Measurements from ENCODE around the gene C12orf43.

Gene C12orf43

GRCh38 chr12:120979862-120980696 is 36.2 kb downstream of the C12orf43 start:
- TF ChIP-seq TOX (CRISPR knock-in tag; IDR thresholded peaks at IDR 0.05; ENCODE audit: borderline replicate concordance) = no peak
- no peak for TF ChIP-seq GLIS3 (CRISPR knock-in tag; IDR thresholded peaks at IDR 0.05)
- TF ChIP-seq ZFP3 (CRISPR knock-in tag; IDR thresholded peaks at IDR 0.05) = no peak
- TF ChIP-seq, protein P1, sequence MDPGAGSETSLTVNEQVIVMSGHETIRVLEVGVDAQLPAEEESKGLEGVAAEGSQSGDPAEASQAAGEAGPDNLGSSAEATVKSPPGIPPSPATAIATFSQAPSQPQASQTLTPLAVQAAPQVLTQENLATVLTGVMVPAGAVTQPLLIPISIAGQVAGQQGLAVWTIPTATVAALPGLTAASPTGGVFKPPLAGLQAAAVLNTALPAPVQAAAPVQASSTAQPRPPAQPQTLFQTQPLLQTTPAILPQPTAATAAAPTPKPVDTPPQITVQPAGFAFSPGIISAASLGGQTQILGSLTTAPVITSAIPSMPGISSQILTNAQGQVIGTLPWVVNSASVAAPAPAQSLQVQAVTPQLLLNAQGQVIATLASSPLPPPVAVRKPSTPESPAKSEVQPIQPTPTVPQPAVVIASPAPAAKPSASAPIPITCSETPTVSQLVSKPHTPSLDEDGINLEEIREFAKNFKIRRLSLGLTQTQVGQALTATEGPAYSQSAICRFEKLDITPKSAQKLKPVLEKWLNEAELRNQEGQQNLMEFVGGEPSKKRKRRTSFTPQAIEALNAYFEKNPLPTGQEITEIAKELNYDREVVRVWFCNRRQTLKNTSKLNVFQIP (CRISPR knock-in tag; IDR thresholded peaks at IDR 0.05; ENCODE audit: borderline replicate concordance, low read depth) = no peak
- no peak for TF ChIP-seq ZC3H10 (CRISPR knock-in tag; IDR thresholded peaks at IDR 0.05)
- TF ChIP-seq ZNF70 (CRISPR knock-in tag; IDR thresholded peaks at IDR 0.05) = no peak
- TF ChIP-seq, protein P2, sequence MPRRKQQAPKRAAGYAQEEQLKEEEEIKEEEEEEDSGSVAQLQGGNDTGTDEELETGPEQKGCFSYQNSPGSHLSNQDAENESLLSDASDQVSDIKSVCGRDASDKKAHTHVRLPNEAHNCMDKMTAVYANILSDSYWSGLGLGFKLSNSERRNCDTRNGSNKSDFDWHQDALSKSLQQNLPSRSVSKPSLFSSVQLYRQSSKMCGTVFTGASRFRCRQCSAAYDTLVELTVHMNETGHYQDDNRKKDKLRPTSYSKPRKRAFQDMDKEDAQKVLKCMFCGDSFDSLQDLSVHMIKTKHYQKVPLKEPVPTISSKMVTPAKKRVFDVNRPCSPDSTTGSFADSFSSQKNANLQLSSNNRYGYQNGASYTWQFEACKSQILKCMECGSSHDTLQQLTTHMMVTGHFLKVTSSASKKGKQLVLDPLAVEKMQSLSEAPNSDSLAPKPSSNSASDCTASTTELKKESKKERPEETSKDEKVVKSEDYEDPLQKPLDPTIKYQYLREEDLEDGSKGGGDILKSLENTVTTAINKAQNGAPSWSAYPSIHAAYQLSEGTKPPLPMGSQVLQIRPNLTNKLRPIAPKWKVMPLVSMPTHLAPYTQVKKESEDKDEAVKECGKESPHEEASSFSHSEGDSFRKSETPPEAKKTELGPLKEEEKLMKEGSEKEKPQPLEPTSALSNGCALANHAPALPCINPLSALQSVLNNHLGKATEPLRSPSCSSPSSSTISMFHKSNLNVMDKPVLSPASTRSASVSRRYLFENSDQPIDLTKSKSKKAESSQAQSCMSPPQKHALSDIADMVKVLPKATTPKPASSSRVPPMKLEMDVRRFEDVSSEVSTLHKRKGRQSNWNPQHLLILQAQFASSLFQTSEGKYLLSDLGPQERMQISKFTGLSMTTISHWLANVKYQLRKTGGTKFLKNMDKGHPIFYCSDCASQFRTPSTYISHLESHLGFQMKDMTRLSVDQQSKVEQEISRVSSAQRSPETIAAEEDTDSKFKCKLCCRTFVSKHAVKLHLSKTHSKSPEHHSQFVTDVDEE (CRISPR knock-in tag; IDR thresholded peaks at IDR 0.05) = no peak
- no peak for TF ChIP-seq BACH2 (CRISPR knock-in tag; IDR thresholded peaks at IDR 0.05; ENCODE audit: borderline replicate concordance)
- TF ChIP-seq ESRRG (CRISPR knock-in tag; IDR thresholded peaks at IDR 0.05) = no peak
- TF ChIP-seq SNAI2 (CRISPR knock-in tag; IDR thresholded peaks at IDR 0.05) = no peak
- TF ChIP-seq, protein P3, sequence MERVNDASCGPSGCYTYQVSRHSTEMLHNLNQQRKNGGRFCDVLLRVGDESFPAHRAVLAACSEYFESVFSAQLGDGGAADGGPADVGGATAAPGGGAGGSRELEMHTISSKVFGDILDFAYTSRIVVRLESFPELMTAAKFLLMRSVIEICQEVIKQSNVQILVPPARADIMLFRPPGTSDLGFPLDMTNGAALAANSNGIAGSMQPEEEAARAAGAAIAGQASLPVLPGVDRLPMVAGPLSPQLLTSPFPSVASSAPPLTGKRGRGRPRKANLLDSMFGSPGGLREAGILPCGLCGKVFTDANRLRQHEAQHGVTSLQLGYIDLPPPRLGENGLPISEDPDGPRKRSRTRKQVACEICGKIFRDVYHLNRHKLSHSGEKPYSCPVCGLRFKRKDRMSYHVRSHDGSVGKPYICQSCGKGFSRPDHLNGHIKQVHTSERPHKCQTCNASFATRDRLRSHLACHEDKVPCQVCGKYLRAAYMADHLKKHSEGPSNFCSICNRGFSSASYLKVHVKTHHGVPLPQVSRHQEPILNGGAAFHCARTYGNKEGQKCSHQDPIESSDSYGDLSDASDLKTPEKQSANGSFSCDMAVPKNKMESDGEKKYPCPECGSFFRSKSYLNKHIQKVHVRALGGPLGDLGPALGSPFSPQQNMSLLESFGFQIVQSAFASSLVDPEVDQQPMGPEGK (CRISPR knock-in tag; IDR thresholded peaks at IDR 0.05; ENCODE audit: borderline replicate concordance) = no peak
- TF ChIP-seq, protein P4, sequence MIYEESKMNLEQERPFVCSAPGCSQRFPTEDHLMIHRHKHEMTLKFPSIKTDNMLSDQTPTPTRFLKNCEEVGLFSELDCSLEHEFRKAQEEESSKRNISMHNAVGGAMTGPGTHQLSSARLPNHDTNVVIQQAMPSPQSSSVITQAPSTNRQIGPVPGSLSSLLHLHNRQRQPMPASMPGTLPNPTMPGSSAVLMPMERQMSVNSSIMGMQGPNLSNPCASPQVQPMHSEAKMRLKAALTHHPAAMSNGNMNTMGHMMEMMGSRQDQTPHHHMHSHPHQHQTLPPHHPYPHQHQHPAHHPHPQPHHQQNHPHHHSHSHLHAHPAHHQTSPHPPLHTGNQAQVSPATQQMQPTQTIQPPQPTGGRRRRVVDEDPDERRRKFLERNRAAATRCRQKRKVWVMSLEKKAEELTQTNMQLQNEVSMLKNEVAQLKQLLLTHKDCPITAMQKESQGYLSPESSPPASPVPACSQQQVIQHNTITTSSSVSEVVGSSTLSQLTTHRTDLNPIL (CRISPR knock-in tag; IDR thresholded peaks at IDR 0.05; ENCODE audit: low read depth) = no peak
- no peak for TF ChIP-seq ARNTL (CRISPR knock-in tag; IDR thresholded peaks at IDR 0.05; ENCODE audit: borderline replicate concordance, low read depth)
- no peak for TF ChIP-seq RARB (CRISPR knock-in tag; IDR thresholded peaks at IDR 0.05)
- TF ChIP-seq ZNF565 (CRISPR knock-in tag; conservative IDR thresholded peaks at IDR 0.05; ENCODE audit: low read depth) = no peak
- no peak for TF ChIP-seq ZNF8 (CRISPR knock-in tag; IDR thresholded peaks at IDR 0.05)
- no peak for TF ChIP-seq CSDC2 (CRISPR knock-in tag; IDR thresholded peaks at IDR 0.05)
- no peak for TF ChIP-seq PPARA (CRISPR knock-in tag; IDR thresholded peaks at IDR 0.05; ENCODE audit: borderline replicate concordance)
- no peak for TF ChIP-seq CSRNP3 (CRISPR knock-in tag; IDR thresholded peaks at IDR 0.05)
- no peak for TF ChIP-seq TCF4 (CRISPR knock-in tag; IDR thresholded peaks at IDR 0.05; ENCODE audit: borderline replicate concordance)
- ATAC-seq = no peak

DNA sequence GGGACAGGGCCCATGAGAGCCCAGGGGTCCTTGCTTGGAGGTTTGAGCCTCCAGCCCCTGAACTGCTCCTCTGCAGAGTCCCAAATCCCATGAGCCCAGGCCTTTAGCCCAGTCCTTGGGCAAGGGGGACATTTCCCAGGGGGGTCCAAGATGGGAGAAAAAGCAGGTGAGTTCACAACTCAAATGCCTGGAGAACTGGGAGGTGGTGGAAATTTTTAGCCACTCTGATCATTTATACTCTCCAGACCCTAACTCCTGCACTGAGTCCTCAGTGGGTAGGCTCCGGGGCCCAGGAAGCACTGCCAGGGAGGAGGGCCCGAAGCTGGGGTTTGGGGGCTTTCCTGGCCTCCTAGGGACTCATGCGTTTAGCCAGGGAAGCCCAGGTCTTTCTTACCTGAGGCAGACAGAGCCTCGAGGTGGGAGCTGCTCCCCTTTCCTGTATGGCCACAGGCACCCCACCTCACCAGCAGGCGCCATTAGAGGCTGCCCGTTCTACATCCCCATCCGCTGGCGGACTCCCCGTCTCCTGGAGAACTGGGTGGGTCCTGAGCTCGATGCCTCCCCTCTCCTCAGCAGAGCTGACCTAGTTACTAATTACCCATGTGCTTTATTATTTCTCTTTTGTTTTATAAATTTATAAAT is 36.9 kb downstream of the C12orf43 start:
- TF ChIP-seq ISL1 (CRISPR knock-in tag; IDR thresholded peaks at IDR 0.05) = no peak
- TF ChIP-seq TOX (CRISPR knock-in tag; IDR thresholded peaks at IDR 0.05; ENCODE audit: borderline replicate concordance) = no peak
- TF ChIP-seq GLIS3 (CRISPR knock-in tag; IDR thresholded peaks at IDR 0.05) = no peak
- ATAC-seq = no peak

Measured in SK-N-SH treated with all-trans-retinoic acid at 6 μM for 48 hours (cell line).